ENCODE results near the gene LYZ.

LYZ gene

DNA sequence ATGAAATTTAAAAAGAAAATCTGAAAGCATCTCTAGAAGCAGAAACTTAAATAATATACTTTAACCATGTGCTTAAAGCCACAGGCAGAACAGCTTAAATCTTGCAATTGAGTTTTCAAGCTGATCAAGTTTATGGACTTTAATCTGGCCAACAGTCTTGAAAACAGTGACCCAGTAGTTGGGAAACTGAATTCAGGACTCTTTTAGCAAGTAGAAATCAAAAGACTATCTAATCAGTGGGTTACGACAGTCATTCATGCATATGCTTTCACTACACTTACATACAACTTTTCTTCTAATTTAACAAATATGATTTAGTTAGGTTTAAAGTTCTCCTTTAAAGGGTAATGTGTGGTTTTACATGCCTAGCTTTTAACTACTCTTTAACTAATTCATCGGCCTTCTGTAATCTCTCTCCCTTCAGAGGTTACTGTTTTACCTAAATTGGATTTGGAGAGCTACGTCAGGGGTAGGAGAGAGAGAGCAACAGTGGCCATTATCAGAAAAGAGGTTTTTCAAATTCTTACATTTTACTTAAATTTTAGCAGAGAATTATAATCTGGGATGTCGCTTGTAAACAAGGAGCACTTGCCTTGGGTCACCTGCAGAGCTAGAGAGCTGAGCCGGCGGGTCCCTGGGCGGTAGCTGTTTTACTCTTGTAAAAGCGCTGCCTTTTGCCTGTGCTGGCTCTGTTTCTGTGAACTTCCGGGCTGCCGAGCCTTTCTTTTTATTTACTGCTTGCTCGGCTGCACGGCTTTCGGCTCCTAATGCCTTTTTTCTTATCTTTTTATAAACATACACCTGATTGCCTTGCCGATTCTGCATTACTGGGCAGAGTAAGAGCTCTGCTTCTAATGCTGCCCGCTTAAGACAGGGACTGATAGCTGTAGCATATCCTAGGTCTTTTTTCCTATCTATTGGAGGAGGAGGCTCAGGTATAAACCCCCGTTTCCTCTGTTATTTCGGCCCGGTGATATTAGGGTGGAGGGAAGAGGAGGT, 17.4 kb upstream of the LYZ start:
- Histone ChIP-seq H3K27me3 (no peaks in the 10 kb centered on the region), H3K4me3 (ENCODE audit: low read depth in 1 of 2, low read length in 1 of 2) (peak overlapping the region; percentile 66 to 68), H3K27ac (peak overlapping the region; percentile 91), H3K36me3 (no peaks in the 10 kb centered on the region), H3K9me3 (no peaks in the 10 kb centered on the region), H3K4me1 (ENCODE audit: control insufficient read depth in 1 of 2, insufficient read depth in 1 of 2, low read depth in 1 of 2, low read length in 1 of 2) (peaks cover 59 to 73% of the 10 kb centered on the region in 2 experiments)
- TF ChIP-seq, protein P1, sequence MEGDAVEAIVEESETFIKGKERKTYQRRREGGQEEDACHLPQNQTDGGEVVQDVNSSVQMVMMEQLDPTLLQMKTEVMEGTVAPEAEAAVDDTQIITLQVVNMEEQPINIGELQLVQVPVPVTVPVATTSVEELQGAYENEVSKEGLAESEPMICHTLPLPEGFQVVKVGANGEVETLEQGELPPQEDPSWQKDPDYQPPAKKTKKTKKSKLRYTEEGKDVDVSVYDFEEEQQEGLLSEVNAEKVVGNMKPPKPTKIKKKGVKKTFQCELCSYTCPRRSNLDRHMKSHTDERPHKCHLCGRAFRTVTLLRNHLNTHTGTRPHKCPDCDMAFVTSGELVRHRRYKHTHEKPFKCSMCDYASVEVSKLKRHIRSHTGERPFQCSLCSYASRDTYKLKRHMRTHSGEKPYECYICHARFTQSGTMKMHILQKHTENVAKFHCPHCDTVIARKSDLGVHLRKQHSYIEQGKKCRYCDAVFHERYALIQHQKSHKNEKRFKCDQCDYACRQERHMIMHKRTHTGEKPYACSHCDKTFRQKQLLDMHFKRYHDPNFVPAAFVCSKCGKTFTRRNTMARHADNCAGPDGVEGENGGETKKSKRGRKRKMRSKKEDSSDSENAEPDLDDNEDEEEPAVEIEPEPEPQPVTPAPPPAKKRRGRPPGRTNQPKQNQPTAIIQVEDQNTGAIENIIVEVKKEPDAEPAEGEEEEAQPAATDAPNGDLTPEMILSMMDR (IDR thresholded peaks at IDR 0.05), result no peak

DNA sequence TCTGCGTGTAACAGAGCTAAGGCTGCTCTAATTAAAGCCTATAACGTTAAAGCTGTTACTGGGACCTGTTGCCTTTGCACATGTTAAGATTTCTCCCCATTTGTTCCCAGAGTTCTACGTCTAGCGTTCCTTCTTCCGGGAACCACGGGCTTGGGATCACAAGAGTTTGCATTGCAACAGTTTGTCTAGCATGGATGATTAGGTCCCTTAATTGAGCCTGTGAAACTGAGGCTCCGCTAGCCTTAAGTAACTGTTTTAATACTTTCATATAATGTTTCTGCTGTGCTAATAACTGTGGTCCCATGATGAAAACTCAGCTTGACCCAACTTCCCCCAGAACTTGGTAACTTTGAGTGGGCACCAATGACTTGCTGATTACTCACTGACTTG, 16.7 kb upstream of the LYZ start:
- Histone ChIP-seq H3K9me3 (no peaks in the 10 kb centered on the region), H3K36me3 (no peaks in the 10 kb centered on the region), H3K27me3 (no peaks in the 10 kb centered on the region), H3K27ac (peak overlapping the region; percentile 91), H3K4me3 (ENCODE audit: low read depth in 1 of 2, low read length in 1 of 2) (peak overlapping the region; percentile 66 to 68), H3K4me1 (ENCODE audit: control insufficient read depth in 1 of 2, insufficient read depth in 1 of 2, low read depth in 1 of 2, low read length in 1 of 2) (peaks cover 67 to 80% of the 10 kb centered on the region in 2 experiments)
- TF ChIP-seq, protein P1 (IDR thresholded peaks at IDR 0.05), result no peak

DNA sequence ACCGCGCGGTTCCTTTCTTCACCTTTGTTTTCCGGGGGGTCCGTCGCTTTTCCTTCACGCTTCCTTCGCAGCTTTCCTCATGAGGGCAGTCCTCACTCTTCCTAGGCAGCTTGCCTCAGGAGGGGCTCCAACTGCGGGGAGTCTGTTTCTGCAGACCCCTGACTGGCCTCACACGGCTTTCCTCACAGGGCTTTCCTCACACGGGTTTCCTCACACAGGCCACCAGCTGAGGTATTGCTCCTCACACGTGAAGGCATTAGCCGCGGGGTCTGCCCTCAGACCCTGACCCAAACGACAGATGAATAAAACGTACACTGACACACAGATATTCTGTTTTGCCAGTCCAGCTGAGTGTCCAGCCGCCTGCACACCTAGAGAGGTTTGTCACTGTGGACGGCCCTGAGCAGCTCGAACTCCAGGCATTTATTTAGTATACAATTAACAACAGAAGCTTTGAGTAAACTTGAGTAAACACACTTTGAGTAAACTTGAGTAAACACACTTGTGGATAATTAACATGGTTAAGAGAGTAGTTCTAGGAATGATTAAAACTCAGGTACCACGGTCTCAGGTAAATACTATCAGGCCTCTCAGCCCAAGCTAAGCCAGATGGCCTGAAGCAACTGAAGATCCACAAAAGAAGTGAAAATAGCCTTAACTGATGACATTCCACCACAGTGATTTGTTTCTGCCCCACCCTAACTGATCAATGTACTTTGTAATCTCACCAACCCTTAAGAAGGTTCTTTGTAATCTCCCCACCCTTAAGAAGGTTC, 16.1 kb upstream of the LYZ start:
- H3K27me3 ChIP-seq, result no peaks in the 10 kb centered on the region
- no peaks in the 10 kb centered on the region for H3K36me3 ChIP-seq
- peaks cover 73 to 86% of the 10 kb centered on the region in 2 experiments for H3K4me1 ChIP-seq (ENCODE audit: control insufficient read depth in 1 of 2, insufficient read depth in 1 of 2, low read depth in 1 of 2, low read length in 1 of 2)
- TF ChIP-seq, protein P1 (IDR thresholded peaks at IDR 0.05), result no peak
- no peaks in the 10 kb centered on the region for H3K9me3 ChIP-seq
- peak overlapping the region; percentile 66 to 68 for H3K4me3 ChIP-seq (ENCODE audit: low read depth in 1 of 2, low read length in 1 of 2)
- peak overlapping the region; percentile 91 for H3K27ac ChIP-seq

DNA sequence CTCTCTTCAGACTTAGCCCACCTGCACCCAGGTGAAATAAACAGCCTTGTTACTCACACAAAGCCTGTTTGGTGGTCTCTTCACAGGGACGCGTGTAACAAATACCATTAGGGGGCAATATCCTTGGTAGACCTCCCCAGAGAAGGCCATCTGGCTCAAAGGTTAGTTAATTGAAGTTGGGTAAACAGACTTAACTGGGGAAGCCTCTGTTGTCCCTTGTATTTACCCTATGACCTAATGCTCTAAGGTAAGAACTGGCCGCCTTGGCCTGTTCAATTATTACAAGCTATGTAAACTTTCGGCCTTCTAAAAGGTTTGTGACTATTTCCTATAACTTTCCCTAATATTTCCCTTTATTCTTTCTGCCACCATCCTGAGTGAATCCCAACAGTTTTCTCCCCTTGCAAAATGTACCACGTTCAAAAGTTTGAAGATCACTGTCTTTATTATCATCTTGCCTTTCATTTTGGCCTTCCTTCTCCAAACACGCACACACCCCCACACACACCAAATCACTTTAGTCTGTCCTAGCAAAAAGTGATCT, 15.3 kb upstream of the LYZ start:
- H3K4me1 ChIP-seq (ENCODE audit: control insufficient read depth in 1 of 2, insufficient read depth in 1 of 2, low read depth in 1 of 2, low read length in 1 of 2), result peaks cover 81 to 94% of the 10 kb centered on the region in 2 experiments
- no peak overlapping the region for H3K4me3 ChIP-seq (ENCODE audit: low read depth in 1 of 2, low read length in 1 of 2)
- no peaks in the 10 kb centered on the region for H3K36me3 ChIP-seq
- no peaks in the 10 kb centered on the region for H3K27me3 ChIP-seq
- H3K27ac ChIP-seq, result peak overlapping the region; percentile 91
- TF ChIP-seq, protein P1 (IDR thresholded peaks at IDR 0.05), result no peak
- H3K9me3 ChIP-seq, result no peaks in the 10 kb centered on the region

DNA sequence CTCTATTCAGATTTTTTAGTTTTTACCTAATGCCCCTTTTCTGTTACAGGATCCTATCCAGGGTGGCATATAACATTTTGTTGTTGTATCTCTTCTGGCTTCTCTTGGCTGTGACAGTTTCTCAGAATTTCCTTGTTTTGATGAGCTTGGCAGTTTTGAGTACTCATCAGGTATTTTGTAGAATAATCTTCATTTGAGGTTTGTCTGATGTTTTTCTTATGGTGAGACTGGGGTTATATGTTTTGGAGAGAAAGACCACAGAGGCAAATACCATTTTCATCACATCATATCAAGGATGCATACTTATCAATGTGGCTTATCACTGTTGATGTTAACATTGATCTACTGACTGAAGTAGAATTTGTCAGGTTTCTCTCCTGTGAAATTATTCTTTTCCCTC, 14.0 kb upstream of the LYZ start:
- Histone ChIP-seq H3K9me3 (no peaks in the 10 kb centered on the region), H3K36me3 (no peaks in the 10 kb centered on the region), H3K4me3 (ENCODE audit: low read depth in 1 of 2, low read length in 1 of 2) (no peak overlapping the region), H3K27me3 (no peaks in the 10 kb centered on the region), H3K27ac (peak overlapping the region; percentile 91), H3K4me1 (ENCODE audit: control insufficient read depth in 1 of 2, insufficient read depth in 1 of 2, low read depth in 1 of 2, low read length in 1 of 2) (peaks cover 81 to 96% of the 10 kb centered on the region in 2 experiments)
- TF ChIP-seq, protein P1 (IDR thresholded peaks at IDR 0.05), result no peak

Data from neutrophil (primary cell).